Right atrium auricular region (tissue), 2 donors: Measurements from ENCODE around the gene ARL16. TPM values are rescaled to one million over a fixed set of nuclear protein-coding genes. Genes with fewer than 3 reads are reported as not detected.
A peak's percentile ranks its signal among the peaks of the same experiment; 100 is the strongest.

ENCODE experiments used
- DNase-seq: peaks from one replicate; pipeline ENCODE4 v3.0.0-alpha.2; 2019; ENCODE audit warnings: low spot score
- H3K27ac ChIP-seq, 2 donors: fragments of 200-600 bp; sonication (generic); 1 replicate in 1 of 2; 2 replicates in 1 of 2; pipeline ENCODE4 v1.5.1; 2016 to 2019
- H3K27me3 ChIP-seq, 2 donors: fragments of 200-600 bp; sonication (generic); one replicate each; pipeline versions ENCODE4 v1.5.1 to v1.6.0; 2017 to 2019
- H3K36me3 ChIP-seq: fragments of 200-600 bp; sonication (generic); one replicate; pipeline ENCODE4 v1.5.1; 2016
- H3K4me1 ChIP-seq, 2 donors: fragments of 200-600 bp; sonication (generic); one replicate each; pipeline versions ENCODE4 v1.5.1 to v1.6.0; 2017 to 2019
- H3K4me3 ChIP-seq, 2 donors: fragments of 200-600 bp; sonication (generic); 1 replicate in 1 of 2; 2 replicates in 1 of 2; pipeline ENCODE4 v1.5.1; 2017 to 2019; ENCODE audit warnings: mild to moderate bottlenecking in 1 of 2, moderate library complexity in 1 of 2
- H3K9me3 ChIP-seq, 2 donors: fragments of 200-600 bp; sonication (generic); one replicate each; pipeline ENCODE4 v1.5.1; 2019
- CTCF ChIP-seq, 2 donors: fragments of 200-600 bp; sonication (generic); IDR thresholded peaks; one replicate each; pipeline ENCODE4 v1.5.1; 2019; ENCODE audit warnings: antibody characterized with exemption in 2 of 2
- total RNA-seq, 2 donors: library from RNA; depleted of rRNA; stranded (reverse); fragments of >200 nt; gene quantifications; one replicate each; pipeline ENCODE4 v1.1.0, GENCODE V29; 2016

Gene ARL16
- 10 to 100 TPM; 20.3 to 22.2 TPM for total RNA-seq

DNA sequence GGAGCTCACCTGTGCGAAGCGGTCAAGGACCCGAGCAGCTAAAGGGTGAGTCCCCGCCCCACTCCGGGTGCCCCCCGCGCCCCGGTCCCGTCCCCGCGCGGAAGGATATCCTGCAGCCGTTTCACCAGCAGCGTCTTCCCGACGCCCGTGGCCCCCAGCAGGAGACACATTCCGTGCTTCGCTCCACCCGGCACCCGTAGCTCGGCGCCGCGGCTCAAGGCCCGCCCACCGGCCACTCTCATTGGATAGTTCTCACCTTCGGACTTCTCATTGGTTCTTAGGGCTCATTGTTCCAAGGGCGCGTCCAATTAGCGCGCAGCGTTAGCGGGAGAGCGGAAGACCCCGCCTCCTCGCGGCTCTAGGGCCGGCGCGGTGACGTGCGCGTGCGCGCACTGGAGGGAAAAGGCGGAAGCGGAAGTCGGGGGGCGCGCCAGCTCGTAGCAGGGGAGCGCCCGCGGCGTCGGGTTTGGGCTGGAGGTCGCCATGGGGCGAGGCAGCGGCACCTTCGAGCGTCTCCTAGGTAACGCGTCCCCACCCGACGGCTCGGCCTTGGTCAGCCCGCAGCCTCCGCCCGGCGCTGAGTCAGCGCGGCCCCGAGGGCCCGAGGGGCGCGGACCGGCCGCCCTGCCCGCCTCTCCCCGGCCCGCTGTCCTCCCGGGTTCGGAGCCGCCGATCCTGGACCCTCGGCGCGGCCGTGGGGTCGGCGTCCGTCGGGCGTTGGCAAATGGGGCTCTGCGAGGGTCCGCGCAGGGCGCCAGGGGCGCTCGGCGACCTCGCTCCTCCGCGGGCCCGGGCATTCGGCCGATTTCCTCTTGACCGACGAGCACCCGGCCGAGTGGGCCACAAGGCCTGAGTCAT is at the start of gene ARL16, which contains the start of gene HGS:
Gene ARL16, minus strand, starts transcription at position 214 of the 858 bp plus-strand sequence. Its CDS starts 44 bp downstream, at position 170.
Gene HGS, plus strand, starts transcription at position 428 of the 858 bp plus-strand sequence. Its CDS starts 56 bp downstream, at position 484.
- TF ChIP-seq CTCF (IDR thresholded peaks at IDR 0.05), result no peak
- Histone ChIP-seq H3K9me3 (no peaks in the 10 kb centered on the region), H3K27me3 (no peaks in the 10 kb centered on the region), H3K27ac (peak within 1 kb of the TSS; percentile 78 to 79), H3K4me3 (peak within 1 kb of the TSS; percentile 97 to 98), H3K4me1 (peaks cover 0 to 39% of the 10 kb centered on the region in 2 donors), H3K36me3 (peaks cover 35% of the 10 kb centered on the region)
- DNase-seq, result peak; percentile 99

GRCh38 chr17:81727324-81728031 is 43.9 kb upstream of the ARL16 start:
- H3K9me3 ChIP-seq, result no peaks in the 10 kb centered on the region
- no peaks in the 10 kb centered on the region for H3K27me3 ChIP-seq
- H3K36me3 ChIP-seq, result no peaks in the 10 kb centered on the region
- H3K4me3 ChIP-seq, result no peak overlapping the region
- peaks cover 0 to 7% of the 10 kb centered on the region in 2 donors for H3K4me1 ChIP-seq
- no peak for TF ChIP-seq CTCF (IDR thresholded peaks at IDR 0.05)
- H3K27ac ChIP-seq, result no peak overlapping the region
- DNase-seq, result no peak

DNA sequence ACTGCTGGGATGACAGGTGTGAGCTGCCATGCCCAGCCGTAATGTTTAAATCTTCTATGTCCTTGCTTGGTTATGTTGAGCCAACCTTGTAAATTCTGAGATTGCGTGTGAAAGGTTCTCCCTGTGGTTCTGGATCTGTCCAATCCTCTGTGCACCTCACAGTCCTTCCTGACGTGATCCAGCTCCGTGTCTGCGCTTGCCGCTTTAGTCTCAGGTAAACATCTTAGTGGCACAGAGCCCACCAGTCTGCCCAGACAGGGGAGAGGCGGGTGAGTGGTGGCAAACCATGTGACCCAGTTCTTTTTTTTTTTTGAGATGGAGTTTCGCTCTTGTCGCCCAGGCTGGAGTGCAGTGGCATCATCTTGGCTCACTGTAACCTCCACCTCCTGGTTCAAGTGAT is 42.4 kb upstream of the ARL16 start:
- Histone ChIP-seq H3K4me1 (peaks cover 0 to 7% of the 10 kb centered on the region in 2 donors), H3K27me3 (no peaks in the 10 kb centered on the region), H3K36me3 (no peaks in the 10 kb centered on the region), H3K4me3 (no peak overlapping the region), H3K9me3 (no peaks in the 10 kb centered on the region), H3K27ac (no peak overlapping the region)
- DNase-seq, result no peak
- no peak for TF ChIP-seq CTCF (IDR thresholded peaks at IDR 0.05)

DNA sequence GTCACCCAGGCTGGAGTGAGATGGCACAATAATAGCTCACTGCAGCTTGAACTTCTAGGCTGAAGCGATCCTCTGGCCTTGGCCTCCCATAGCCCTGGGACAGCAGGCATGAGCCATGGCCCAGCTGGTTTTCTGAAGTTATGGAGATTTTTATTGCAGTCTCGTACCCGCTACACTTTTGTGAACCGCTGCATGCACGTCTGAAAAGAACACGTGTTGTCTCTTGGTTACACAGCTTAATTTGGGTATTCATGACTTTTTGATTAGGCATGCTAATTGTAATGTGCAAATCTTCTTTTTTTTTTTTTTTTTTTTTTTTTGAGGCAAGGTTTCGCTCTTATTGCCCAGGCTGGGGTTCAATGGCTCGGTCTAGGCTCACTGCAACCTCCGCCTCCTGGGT is 41.8 kb upstream of the ARL16 start:
- Histone ChIP-seq H3K36me3 (no peaks in the 10 kb centered on the region), H3K4me3 (no peak overlapping the region), H3K9me3 (no peaks in the 10 kb centered on the region), H3K4me1 (peaks cover 0 to 4% of the 10 kb centered on the region in 2 donors), H3K27me3 (no peaks in the 10 kb centered on the region), H3K27ac (no peak overlapping the region)
- DNase-seq, result no peak
- TF ChIP-seq CTCF (IDR thresholded peaks at IDR 0.05), result no peak

DNA sequence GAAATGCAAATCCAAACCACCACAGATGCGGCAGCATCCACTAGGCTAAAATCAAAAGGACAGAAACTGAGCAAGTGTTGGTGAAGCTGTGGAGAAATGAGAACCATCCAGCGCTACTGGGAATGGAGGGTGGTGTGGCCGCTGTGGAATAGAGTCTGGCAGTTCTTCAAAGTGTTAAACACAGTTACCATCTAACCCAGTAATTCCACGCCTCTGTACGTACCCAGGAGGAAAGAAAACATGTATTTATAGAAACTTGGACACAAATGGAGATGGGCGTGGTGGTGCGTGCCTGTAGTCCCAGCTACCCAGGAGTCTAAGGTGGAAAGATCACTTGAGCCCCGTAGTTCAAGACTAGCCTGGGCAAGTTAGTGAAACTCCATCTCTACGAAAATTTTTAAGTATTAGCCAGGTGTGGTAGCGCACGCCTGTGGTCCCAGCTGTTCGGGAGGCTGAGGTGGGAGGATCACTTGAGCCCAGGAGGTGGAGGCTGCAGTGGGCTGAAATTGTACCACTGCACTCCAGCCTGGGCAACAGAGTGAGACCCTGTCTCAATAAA is 40.1 kb upstream of the ARL16 start:
- H3K4me3 ChIP-seq, result no peak overlapping the region
- no peaks in the 10 kb centered on the region for H3K9me3 ChIP-seq
- H3K36me3 ChIP-seq, result no peaks in the 10 kb centered on the region
- peaks cover 0 to 4% of the 10 kb centered on the region in 2 donors for H3K4me1 ChIP-seq
- no peak for DNase-seq
- H3K27ac ChIP-seq, result no peak overlapping the region
- no peak for TF ChIP-seq CTCF (IDR thresholded peaks at IDR 0.05)
- no peaks in the 10 kb centered on the region for H3K27me3 ChIP-seq
